ENCODE results near the gene NRIP1. TPM values are rescaled to one million over a fixed set of nuclear protein-coding genes. Genes with fewer than 3 reads are reported as not detected.

NRIP1 gene
- total and polyA plus RNA-seq, 9 of the 15 experiments (the other 6 are each of a cell fraction or from before 2014, with no cell fraction given): 4.3 to 42.8 (median 19.6) TPM

DNA sequence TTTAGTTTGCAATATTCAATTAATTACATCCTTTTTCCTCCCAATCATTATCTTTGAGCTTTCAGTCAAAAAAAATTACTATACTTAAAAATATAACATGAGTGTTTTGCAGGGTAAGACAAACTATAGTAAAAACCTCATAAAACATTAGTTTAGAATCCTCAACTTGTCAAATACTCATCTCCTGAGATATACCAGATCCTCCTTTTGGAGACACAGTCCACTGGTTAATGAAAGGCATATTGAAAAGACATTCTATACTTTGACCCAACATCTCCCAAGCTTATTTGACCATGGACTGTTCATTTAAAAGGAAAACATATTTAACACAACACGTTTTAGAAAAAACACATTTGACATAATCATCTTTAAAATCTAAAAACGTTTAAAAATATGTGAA, 52.8 kb downstream of the NRIP1 start:
- no TSS peak for BruUV-seq (replicated peaks)
- H3K4me2 ChIP-seq (ENCODE audit: insufficient read depth, low read length): no peak overlapping the region
- H3K27ac ChIP-seq (ENCODE audit: extremely low read depth, low read depth, low read length): no peak overlapping the region
- no peak overlapping the region for H3K4me3 ChIP-seq
- no peaks in the 10 kb centered on the region for H3K9me3 ChIP-seq (replicated peaks; ENCODE audit: control insufficient read depth, insufficient read depth, low read depth, low read length)
- peaks cover 0 to 4% of the 10 kb centered on the region in 2 experiments; a peak in 1 of 5 replicates for H3K4me1 ChIP-seq (replicated peaks in 1 of 2; ENCODE audit: control insufficient read depth in 2 of 2, insufficient read depth in 2 of 2, low read length in 2 of 2)
- in situ Hi-C loops (cut with MboI) (no loop called here), intact Hi-C loops (cut with micrococcal nuclease) (no loop called here)
- H3K36me3 ChIP-seq (ENCODE audit: control insufficient read depth, insufficient read depth, low read length): peaks cover 34% of the 10 kb centered on the region
- CTCF ChIA-PET (ENCODE audit: low intra/inter-chr PET ratio): no interaction called here
- FAIRE-seq: no peak
- H3K27me3 ChIP-seq (ENCODE audit: control insufficient read depth in 2 of 2, insufficient read depth in 2 of 2, low read length in 2 of 2): no peaks in the 10 kb centered on the region
- H3K79me2 ChIP-seq (ENCODE audit: control insufficient read depth, insufficient read depth, low read length): peaks cover 59% of the 10 kb centered on the region
- POLR2A ChIA-PET: no interaction called here
- H3K9me1 ChIP-seq (ENCODE audit: control insufficient read depth, insufficient read depth, low read length): no peaks in the 10 kb centered on the region
- no peaks in the 10 kb centered on the region for H4K20me1 ChIP-seq (replicated peaks; ENCODE audit: control insufficient read depth, insufficient read depth, low read length)
- TF ChIP-seq KAT7 (CRISPR knock-in tag; IDR thresholded peaks at IDR 0.05; ENCODE audit: borderline replicate concordance) (no peak), CHD1 (IDR thresholded peaks at IDR 0.05; ENCODE audit: low read length) (no peak), ELF2 (CRISPR knock-in tag; IDR thresholded peaks at IDR 0.05) (no peak), MIER1 (IDR thresholded peaks at IDR 0.05; ENCODE audit: low read depth) (no peak), KLF10 (CRISPR knock-in tag; IDR thresholded peaks at IDR 0.05) (no peak), FOXK1 (CRISPR knock-in tag; IDR thresholded peaks at IDR 0.05; ENCODE audit: borderline replicate concordance) (no peak), BMI1 (IDR thresholded peaks at IDR 0.05; ENCODE audit: low read length) (no peak), KDM2B (CRISPR knock-in tag; IDR thresholded peaks at IDR 0.05) (no peak), KLF6 (CRISPR knock-in tag; IDR thresholded peaks at IDR 0.05; ENCODE audit: borderline replicate concordance) (no peak), GTF3C2 (IDR thresholded peaks at IDR 0.05; ENCODE audit: borderline replicate concordance, extremely low read depth, insufficient read length) (no peak)
- no peak overlapping the region for H3K9ac ChIP-seq (ENCODE audit: insufficient read depth in 1 of 2, low read depth in 2 of 2, low read length in 2 of 2)
- no peak overlapping the region for H2AFZ ChIP-seq (ENCODE audit: low read depth, low read length)
- 58% methylated on average over 2 of the region's 2 CpGs for WGBS (ENCODE audit: insufficient coverage, low coverage, missing lambda C conversion rate)
- DNase-seq (ENCODE audit: extremely low read depth in 1 of 4, low spot score in 3 of 4): no peak
- ATAC-seq: no peak

All from K562 (cell line).